Measurements from ENCODE around the gene SELPLG. TPM values are rescaled to one million over a fixed set of nuclear protein-coding genes. Genes with fewer than 3 reads are reported as not detected.

Gene SELPLG
- total RNA-seq, 1 experiment from 2014 or later, result 0.34 TPM

GRCh38 chr12:108649126-108649525 lies 15.4 kb upstream of the SELPLG start:
- Histone ChIP-seq H3K4me1 (ENCODE audit: insufficient read depth, low read length, poor library complexity, severe bottlenecking) (no peaks in the 10 kb centered on the region), H3K36me3 (ENCODE audit: insufficient read depth, low read length, poor library complexity, severe bottlenecking) (peaks cover 71% of the 10 kb centered on the region), H3K27me3 (replicated peaks; ENCODE audit: insufficient read depth, low read depth, low read length, poor library complexity) (no peaks in the 10 kb centered on the region), H3K27ac (ENCODE audit: low read depth, low read length, poor library complexity, severe bottlenecking) (no peak overlapping the region), H3K9me3 (ENCODE audit: low read depth, low read length, poor library complexity, severe bottlenecking) (no peaks in the 10 kb centered on the region), H3K4me3 (ENCODE audit: low read depth, low read length, poor library complexity, severe bottlenecking) (no peak overlapping the region)
- ChIA-PET CTCF (no interaction called here), POLR2A (ENCODE audit: low non-redundant PET) (no interaction called here)
- intact Hi-C loops (cut with micrococcal nuclease; ENCODE audit: unreplicated experiment), result no loop called here
- no peak for DNase-seq (ENCODE audit: low spot score)
- no peak for TF ChIP-seq CTCF (conservative IDR thresholded peaks at IDR 0.05; ENCODE audit: low read depth, low read length)
- no peak for TF ChIP-seq EZH2 (IDR thresholded peaks at IDR 0.05; ENCODE audit: borderline replicate concordance, low read depth, low read length, poor library complexity, severe bottlenecking)
- no TSS peak for BruUV-seq (replicated peaks)

- ChIA-PET POLR2A (ENCODE audit: low non-redundant PET) (no interaction called here), CTCF (no interaction called here)
- Histone ChIP-seq H3K4me1 (ENCODE audit: insufficient read depth, low read length, poor library complexity, severe bottlenecking) (no peaks in the 10 kb centered on the region), H3K27ac (ENCODE audit: low read depth, low read length, poor library complexity, severe bottlenecking) (no peak overlapping the region), H3K4me3 (ENCODE audit: low read depth, low read length, poor library complexity, severe bottlenecking) (no peak overlapping the region), H3K36me3 (ENCODE audit: insufficient read depth, low read length, poor library complexity, severe bottlenecking) (peaks cover 71% of the 10 kb centered on the region), H3K9me3 (ENCODE audit: low read depth, low read length, poor library complexity, severe bottlenecking) (no peaks in the 10 kb centered on the region), H3K27me3 (replicated peaks; ENCODE audit: insufficient read depth, low read depth, low read length, poor library complexity) (no peaks in the 10 kb centered on the region)
- BruUV-seq (replicated peaks), result no TSS peak
- TF ChIP-seq CTCF (conservative IDR thresholded peaks at IDR 0.05; ENCODE audit: low read depth, low read length) (no peak), EZH2 (IDR thresholded peaks at IDR 0.05; ENCODE audit: borderline replicate concordance, low read depth, low read length, poor library complexity, severe bottlenecking) (no peak)
- no peak for DNase-seq (ENCODE audit: low spot score)
- intact Hi-C loops (cut with micrococcal nuclease; ENCODE audit: unreplicated experiment), result no loop called here
Measured at GRCh38 chr12:108648371-108648770, 14.7 kb upstream of the SELPLG start.

GRCh38 chr12:108647585-108648287 lies 14.0 kb upstream of the SELPLG start:
- Histone ChIP-seq H3K4me3 (ENCODE audit: low read depth, low read length, poor library complexity, severe bottlenecking) (no peak overlapping the region), H3K36me3 (ENCODE audit: insufficient read depth, low read length, poor library complexity, severe bottlenecking) (peaks cover 71% of the 10 kb centered on the region), H3K9me3 (ENCODE audit: low read depth, low read length, poor library complexity, severe bottlenecking) (no peaks in the 10 kb centered on the region), H3K27me3 (replicated peaks; ENCODE audit: insufficient read depth, low read depth, low read length, poor library complexity) (no peaks in the 10 kb centered on the region), H3K4me1 (ENCODE audit: insufficient read depth, low read length, poor library complexity, severe bottlenecking) (no peaks in the 10 kb centered on the region), H3K27ac (ENCODE audit: low read depth, low read length, poor library complexity, severe bottlenecking) (no peak overlapping the region)
- no peak for TF ChIP-seq CTCF (conservative IDR thresholded peaks at IDR 0.05; ENCODE audit: low read depth, low read length)
- no peak for TF ChIP-seq EZH2 (IDR thresholded peaks at IDR 0.05; ENCODE audit: borderline replicate concordance, low read depth, low read length, poor library complexity, severe bottlenecking)
- no TSS peak for BruUV-seq (replicated peaks)
- DNase-seq (ENCODE audit: low spot score), result no peak
- ChIA-PET POLR2A (ENCODE audit: low non-redundant PET) (no interaction called here), CTCF (no interaction called here)
- intact Hi-C loops (cut with micrococcal nuclease; ENCODE audit: unreplicated experiment), result no loop called here

Data from A673 (cell line).